Endothelial cell (in vitro differentiated cells): Measurements from ENCODE around the gene CHD2. TPM values are rescaled to one million over a fixed set of nuclear protein-coding genes. Genes with fewer than 3 reads are reported as not detected.

ENCODE experiments used
- DNase-seq: peaks from one replicate; pipeline ENCODE4 v3.0.0; 2021; ENCODE audit warnings: low spot score
- H3K27ac Mint-ChIP-seq: one replicate; pipeline ENCODE4 v1.8.0; 2021; ENCODE audit warnings: mixed read lengths, inconsistent platforms; ENCODE audit not compliant: unreplicated experiment
- H3K27me3 Mint-ChIP-seq: one replicate; pipeline ENCODE4 v1.8.0; 2021; ENCODE audit warnings: mild to moderate bottlenecking, moderate library complexity, mixed read lengths, inconsistent platforms; ENCODE audit not compliant: unreplicated experiment
- H3K36me3 Mint-ChIP-seq: one replicate; pipeline ENCODE4 v1.8.0; 2021; ENCODE audit warnings: mild to moderate bottlenecking, low read depth, mixed read lengths, inconsistent platforms; ENCODE audit not compliant: unreplicated experiment
- H3K4me1 Mint-ChIP-seq: one replicate; pipeline ENCODE4 v1.8.0; 2021; ENCODE audit warnings: mild to moderate bottlenecking, mixed read lengths, inconsistent platforms; ENCODE audit not compliant: unreplicated experiment
- H3K4me3 Mint-ChIP-seq: one replicate; pipeline ENCODE4 v1.8.0; 2021; ENCODE audit warnings: mild to moderate bottlenecking, mixed read lengths, inconsistent platforms; ENCODE audit not compliant: unreplicated experiment
- H3K9me3 Mint-ChIP-seq: one replicate; pipeline ENCODE4 v1.8.0; 2021; ENCODE audit warnings: mixed read lengths, inconsistent platforms; ENCODE audit not compliant: unreplicated experiment
- total RNA-seq: library from RNA; stranded (reverse); fragmentation: NEBNext Ultra II Directional; extraction: Animal tissue kit (Norgen Biotek cat#: 25700); gene quantifications from one replicate; pipeline ENCODE4 v1.2.1, GENCODE V29; 2021; ENCODE audit not compliant: unreplicated experiment
- TF ChIP-seq, protein P1 (sequence below): fragments of 200-600 bp; sonication (generic); IDR thresholded peaks from one replicate; pipeline ENCODE4 v1.5.0; 2021; ENCODE audit warnings: antibody characterized with exemption; ENCODE audit not compliant: unreplicated experiment

The CHD2 gene
- total RNA-seq, 1 donor from 2014 or later, result 96.3 TPM

DNA sequence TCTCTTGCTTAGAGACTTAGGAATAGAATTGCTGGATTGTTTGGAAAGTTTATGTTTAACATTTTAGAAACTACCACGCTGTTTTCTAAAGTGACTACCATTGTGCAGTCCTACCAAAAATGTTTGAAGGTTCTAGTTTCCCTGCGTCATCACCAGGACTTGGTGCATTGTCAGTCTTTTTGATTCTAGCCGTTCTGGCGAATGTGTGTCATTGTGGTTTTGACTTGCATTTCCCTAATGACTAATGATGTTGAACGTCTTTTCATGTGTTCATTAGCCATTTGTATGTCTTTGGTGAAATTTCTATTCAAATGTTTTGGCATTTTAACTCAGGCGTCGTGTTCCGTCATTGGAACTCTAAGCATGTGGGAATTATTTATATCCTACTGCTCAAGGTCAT is 58.0 kb downstream of the CHD2 start:
- H3K36me3 Mint-ChIP-seq, result peaks cover 36% of the 10 kb centered on the region
- no peak for DNase-seq

DNA sequence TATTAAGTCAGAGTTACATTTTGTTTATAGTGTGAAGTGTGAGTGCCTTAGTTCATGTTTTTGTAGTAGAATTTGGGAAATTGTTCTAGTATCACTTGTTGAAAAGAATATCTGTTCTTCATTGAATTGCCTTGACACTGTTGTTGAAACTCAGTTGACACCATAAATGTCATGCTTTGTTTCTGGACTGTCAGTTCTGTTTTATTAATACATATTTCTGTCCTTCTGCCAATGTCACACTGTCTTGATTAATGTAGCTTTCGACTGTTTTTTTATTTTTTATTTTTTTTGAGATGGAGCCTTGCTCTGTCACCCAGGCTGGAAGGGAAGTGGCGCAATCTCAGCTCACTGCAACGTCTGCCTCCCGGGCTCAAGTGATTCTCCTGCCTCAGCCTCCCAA is 59.1 kb downstream of the CHD2 start:
- no peak overlapping the region for H3K27ac Mint-ChIP-seq
- TF ChIP-seq, protein P1, sequence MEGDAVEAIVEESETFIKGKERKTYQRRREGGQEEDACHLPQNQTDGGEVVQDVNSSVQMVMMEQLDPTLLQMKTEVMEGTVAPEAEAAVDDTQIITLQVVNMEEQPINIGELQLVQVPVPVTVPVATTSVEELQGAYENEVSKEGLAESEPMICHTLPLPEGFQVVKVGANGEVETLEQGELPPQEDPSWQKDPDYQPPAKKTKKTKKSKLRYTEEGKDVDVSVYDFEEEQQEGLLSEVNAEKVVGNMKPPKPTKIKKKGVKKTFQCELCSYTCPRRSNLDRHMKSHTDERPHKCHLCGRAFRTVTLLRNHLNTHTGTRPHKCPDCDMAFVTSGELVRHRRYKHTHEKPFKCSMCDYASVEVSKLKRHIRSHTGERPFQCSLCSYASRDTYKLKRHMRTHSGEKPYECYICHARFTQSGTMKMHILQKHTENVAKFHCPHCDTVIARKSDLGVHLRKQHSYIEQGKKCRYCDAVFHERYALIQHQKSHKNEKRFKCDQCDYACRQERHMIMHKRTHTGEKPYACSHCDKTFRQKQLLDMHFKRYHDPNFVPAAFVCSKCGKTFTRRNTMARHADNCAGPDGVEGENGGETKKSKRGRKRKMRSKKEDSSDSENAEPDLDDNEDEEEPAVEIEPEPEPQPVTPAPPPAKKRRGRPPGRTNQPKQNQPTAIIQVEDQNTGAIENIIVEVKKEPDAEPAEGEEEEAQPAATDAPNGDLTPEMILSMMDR, result no peak
- H3K4me1 Mint-ChIP-seq, result no peaks in the 10 kb centered on the region
- no peaks in the 10 kb centered on the region for H3K27me3 Mint-ChIP-seq
- H3K9me3 Mint-ChIP-seq, result no peaks in the 10 kb centered on the region
- peaks cover 40% of the 10 kb centered on the region for H3K36me3 Mint-ChIP-seq
- no peak overlapping the region for H3K4me3 Mint-ChIP-seq
- DNase-seq, result no peak

More for the DNA sequence above, 58.0 kb downstream of the CHD2 start:
- Mint-ChIP-seq H3K27me3 (no peaks in the 10 kb centered on the region), H3K4me3 (no peak overlapping the region), H3K27ac (no peak overlapping the region), H3K9me3 (no peaks in the 10 kb centered on the region), H3K4me1 (no peaks in the 10 kb centered on the region)
- TF ChIP-seq, protein P1, result no peak

DNA sequence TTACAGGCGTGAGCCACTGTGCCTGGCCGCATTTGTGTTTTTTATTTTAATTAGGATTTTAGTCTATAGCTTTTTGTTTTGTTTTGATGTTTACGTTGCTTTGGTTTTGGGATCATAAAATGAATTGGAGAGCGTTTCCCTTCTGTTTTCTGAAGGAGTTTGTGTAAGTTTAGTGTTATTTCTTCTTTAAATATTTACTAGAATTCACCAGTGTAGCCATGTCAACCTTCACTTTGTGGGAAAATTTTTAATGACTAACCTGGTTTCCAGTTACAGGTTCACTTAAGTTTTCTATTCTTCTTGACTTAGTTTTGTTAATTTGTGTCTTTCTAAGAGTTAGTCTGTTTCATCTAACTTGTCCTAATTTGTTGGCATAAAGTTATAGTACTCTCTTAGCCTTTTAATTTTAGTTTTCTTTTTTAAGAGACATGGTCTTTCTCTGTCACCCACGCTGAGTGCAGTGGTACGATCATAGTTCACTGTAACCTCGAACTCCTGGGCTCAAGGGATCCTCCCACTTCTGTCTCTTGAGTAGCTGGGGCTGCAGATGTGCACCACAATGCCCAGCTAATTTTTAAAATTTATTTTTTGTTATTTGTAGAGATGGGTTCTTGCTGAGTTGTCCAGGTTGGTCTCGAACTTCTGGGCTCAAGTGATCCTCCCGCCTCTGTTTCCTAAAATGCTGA is 61.0 kb downstream of the CHD2 start:
- H3K9me3 Mint-ChIP-seq, result no peaks in the 10 kb centered on the region
- H3K27me3 Mint-ChIP-seq, result no peaks in the 10 kb centered on the region
- H3K4me1 Mint-ChIP-seq, result no peaks in the 10 kb centered on the region
- H3K27ac Mint-ChIP-seq, result no peak overlapping the region
- no peak for DNase-seq
- peak overlapping the region; percentile 10 for H3K4me3 Mint-ChIP-seq
- peaks cover 36% of the 10 kb centered on the region for H3K36me3 Mint-ChIP-seq
- TF ChIP-seq, protein P1, result no peak

DNA sequence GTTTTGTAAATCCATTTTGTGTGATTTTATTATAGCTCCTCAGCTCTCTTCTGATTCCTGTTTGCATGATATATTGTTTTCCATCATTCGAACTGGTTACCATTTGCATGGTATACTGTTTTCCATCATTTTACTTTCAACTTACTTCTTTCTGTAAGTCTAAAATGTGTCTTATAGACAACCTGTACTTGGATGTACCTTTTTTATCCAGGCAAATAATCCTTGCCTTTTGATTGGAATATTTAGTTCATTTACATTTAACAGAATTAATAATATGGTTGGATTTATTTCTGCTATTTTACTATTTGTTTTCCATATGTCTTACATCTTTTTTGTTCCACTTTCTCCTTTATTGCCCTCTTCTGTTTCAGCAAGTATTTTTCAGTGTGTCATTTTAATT is 62.8 kb downstream of the CHD2 start:
- H3K4me3 Mint-ChIP-seq, result no peak overlapping the region
- H3K36me3 Mint-ChIP-seq, result peaks cover 43% of the 10 kb centered on the region
- H3K4me1 Mint-ChIP-seq, result no peaks in the 10 kb centered on the region
- no peaks in the 10 kb centered on the region for H3K27me3 Mint-ChIP-seq
- H3K27ac Mint-ChIP-seq, result no peak overlapping the region
- no peak for DNase-seq
- TF ChIP-seq, protein P1, result no peak
- no peaks in the 10 kb centered on the region for H3K9me3 Mint-ChIP-seq

DNA sequence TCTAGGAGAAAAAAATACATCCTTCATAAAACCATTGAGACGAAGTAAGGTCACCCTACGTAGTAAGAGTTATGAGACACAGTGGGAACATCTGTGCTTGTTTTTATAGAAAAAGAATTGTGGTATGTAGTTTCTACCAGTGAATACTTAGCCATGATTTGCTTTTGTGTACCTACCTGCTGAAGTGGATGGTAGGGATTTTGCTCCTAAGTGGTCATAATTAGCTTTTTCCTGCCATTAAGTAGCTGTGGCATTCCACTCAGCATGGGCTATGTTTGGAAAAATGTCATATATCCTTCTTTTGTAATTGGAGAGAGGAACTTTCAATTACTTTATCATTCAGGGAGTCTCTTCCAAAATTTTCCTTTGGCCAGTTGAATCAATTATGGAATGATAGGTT is 63.7 kb downstream of the CHD2 start:
- Mint-ChIP-seq H3K36me3 (peaks cover 36% of the 10 kb centered on the region), H3K27me3 (no peaks in the 10 kb centered on the region), H3K27ac (no peak overlapping the region), H3K4me3 (no peak overlapping the region), H3K9me3 (no peaks in the 10 kb centered on the region), H3K4me1 (no peaks in the 10 kb centered on the region)
- no peak for DNase-seq
- TF ChIP-seq, protein P1, result no peak
